GM12878 (cell line): Measurements from ENCODE around the gene PSMA1.

ENCODE experiments used
- EP300 ChIP-seq, 2 experiments: fragments of 150-350 bp in 1 of 2; IDR thresholded peaks; 2 replicates each; pipeline ENCODE4 v1.6.1; 2011 to 2012; ENCODE audit warnings: low read depth in 2 of 2, low read length in 2 of 2, borderline replicate concordance in 1 of 2, improper control_type of control experiment in 1 of 2, inconsistent platforms in 1 of 2; ENCODE audit not compliant: control insufficient read depth in 1 of 2
- ESRRA ChIP-seq: IDR thresholded peaks from 2 replicates; pipeline ENCODE4 v1.6.1; 2012; ENCODE audit warnings: mild to moderate bottlenecking, low read length, improper control_type of control experiment
- GABPA ChIP-seq: IDR thresholded peaks from 2 replicates; pipeline ENCODE4 v1.6.1; 2014; ENCODE audit warnings: antibody characterized with exemption, low read depth, mild to moderate bottlenecking, inconsistent platforms
- JUND ChIP-seq: IDR thresholded peaks from 2 replicates; pipeline ENCODE4 v1.6.1; 2012; ENCODE audit warnings: low read depth, mild to moderate bottlenecking, low read length, improper control_type of control experiment, moderate library complexity
- MEF2A ChIP-seq: IDR thresholded peaks from 2 replicates; pipeline ENCODE4 v1.6.1; 2011; ENCODE audit warnings: low read depth, mild to moderate bottlenecking, low read length, moderate library complexity; ENCODE audit not compliant: insufficient read depth
- PAX5 ChIP-seq: IDR thresholded peaks from 2 replicates; pipeline ENCODE4 v1.6.1; 2011; ENCODE audit warnings: low read depth, low read length, borderline replicate concordance
- POLR2A ChIP-seq: IDR thresholded peaks from 2 replicates; pipeline ENCODE4 v1.6.1; 2011; ENCODE audit warnings: low read depth, mild to moderate bottlenecking, low read length
- USF2 ChIP-seq: IDR thresholded peaks from 2 replicates; pipeline ENCODE4 v1.6.1; 2011; ENCODE audit warnings: low read depth, low read length, improper control_type of control experiment, borderline replicate concordance
- ZNF274 ChIP-seq: IDR thresholded peaks from one replicate; pipeline ENCODE4 v1.8.0; 2011; ENCODE audit not compliant: insufficient read length, insufficient read depth
- TF ChIP-seq, protein P1 (sequence below), 3 experiments: IDR thresholded peaks in 2 of 3; conservative IDR thresholded peaks in 1 of 3; 2 replicates each; pipeline ENCODE4 v1.5.1; 2011; ENCODE audit warnings: low read depth in 3 of 3, low read length in 3 of 3, mild to moderate bottlenecking in 3 of 3, control low read depth in 2 of 3, moderate library complexity in 2 of 3, inconsistent platforms in 1 of 3, mixed read lengths in 1 of 3; ENCODE audit not compliant: control insufficient read depth in 2 of 3, insufficient read depth in 1 of 3; ENCODE audit errors: extremely low read depth in 1 of 3
- TF ChIP-seq, protein P2 (sequence below): IDR thresholded peaks from 2 replicates; pipeline ENCODE4 v1.6.1; 2012; ENCODE audit warnings: improper control_type of control experiment, low read depth, low read length; ENCODE audit not compliant: insufficient replicate concordance
- TF ChIP-seq, protein P3 (sequence below): IDR thresholded peaks from 2 replicates; pipeline ENCODE4 v1.6.1; 2012; ENCODE audit warnings: mild to moderate bottlenecking, low read depth, low read length

GRCh38 chr11:14546672-14547071 lies 26.5 kb upstream of the PSMA1 start:
- no peak for TF ChIP-seq ESRRA
- TF ChIP-seq, protein P1, sequence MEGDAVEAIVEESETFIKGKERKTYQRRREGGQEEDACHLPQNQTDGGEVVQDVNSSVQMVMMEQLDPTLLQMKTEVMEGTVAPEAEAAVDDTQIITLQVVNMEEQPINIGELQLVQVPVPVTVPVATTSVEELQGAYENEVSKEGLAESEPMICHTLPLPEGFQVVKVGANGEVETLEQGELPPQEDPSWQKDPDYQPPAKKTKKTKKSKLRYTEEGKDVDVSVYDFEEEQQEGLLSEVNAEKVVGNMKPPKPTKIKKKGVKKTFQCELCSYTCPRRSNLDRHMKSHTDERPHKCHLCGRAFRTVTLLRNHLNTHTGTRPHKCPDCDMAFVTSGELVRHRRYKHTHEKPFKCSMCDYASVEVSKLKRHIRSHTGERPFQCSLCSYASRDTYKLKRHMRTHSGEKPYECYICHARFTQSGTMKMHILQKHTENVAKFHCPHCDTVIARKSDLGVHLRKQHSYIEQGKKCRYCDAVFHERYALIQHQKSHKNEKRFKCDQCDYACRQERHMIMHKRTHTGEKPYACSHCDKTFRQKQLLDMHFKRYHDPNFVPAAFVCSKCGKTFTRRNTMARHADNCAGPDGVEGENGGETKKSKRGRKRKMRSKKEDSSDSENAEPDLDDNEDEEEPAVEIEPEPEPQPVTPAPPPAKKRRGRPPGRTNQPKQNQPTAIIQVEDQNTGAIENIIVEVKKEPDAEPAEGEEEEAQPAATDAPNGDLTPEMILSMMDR (IDR thresholded peaks at IDR 0.05 in 2 of 3, conservative IDR thresholded peaks at IDR 0.05 in 1 of 3; ENCODE audit: control insufficient read depth in 2 of 3, extremely low read depth in 1 of 3, insufficient read depth in 1 of 3, low read depth in 3 of 3, low read length in 3 of 3), result no peak
- TF ChIP-seq JUND, result no peak
- TF ChIP-seq ZNF274, result no peak
- TF ChIP-seq, protein P2, sequence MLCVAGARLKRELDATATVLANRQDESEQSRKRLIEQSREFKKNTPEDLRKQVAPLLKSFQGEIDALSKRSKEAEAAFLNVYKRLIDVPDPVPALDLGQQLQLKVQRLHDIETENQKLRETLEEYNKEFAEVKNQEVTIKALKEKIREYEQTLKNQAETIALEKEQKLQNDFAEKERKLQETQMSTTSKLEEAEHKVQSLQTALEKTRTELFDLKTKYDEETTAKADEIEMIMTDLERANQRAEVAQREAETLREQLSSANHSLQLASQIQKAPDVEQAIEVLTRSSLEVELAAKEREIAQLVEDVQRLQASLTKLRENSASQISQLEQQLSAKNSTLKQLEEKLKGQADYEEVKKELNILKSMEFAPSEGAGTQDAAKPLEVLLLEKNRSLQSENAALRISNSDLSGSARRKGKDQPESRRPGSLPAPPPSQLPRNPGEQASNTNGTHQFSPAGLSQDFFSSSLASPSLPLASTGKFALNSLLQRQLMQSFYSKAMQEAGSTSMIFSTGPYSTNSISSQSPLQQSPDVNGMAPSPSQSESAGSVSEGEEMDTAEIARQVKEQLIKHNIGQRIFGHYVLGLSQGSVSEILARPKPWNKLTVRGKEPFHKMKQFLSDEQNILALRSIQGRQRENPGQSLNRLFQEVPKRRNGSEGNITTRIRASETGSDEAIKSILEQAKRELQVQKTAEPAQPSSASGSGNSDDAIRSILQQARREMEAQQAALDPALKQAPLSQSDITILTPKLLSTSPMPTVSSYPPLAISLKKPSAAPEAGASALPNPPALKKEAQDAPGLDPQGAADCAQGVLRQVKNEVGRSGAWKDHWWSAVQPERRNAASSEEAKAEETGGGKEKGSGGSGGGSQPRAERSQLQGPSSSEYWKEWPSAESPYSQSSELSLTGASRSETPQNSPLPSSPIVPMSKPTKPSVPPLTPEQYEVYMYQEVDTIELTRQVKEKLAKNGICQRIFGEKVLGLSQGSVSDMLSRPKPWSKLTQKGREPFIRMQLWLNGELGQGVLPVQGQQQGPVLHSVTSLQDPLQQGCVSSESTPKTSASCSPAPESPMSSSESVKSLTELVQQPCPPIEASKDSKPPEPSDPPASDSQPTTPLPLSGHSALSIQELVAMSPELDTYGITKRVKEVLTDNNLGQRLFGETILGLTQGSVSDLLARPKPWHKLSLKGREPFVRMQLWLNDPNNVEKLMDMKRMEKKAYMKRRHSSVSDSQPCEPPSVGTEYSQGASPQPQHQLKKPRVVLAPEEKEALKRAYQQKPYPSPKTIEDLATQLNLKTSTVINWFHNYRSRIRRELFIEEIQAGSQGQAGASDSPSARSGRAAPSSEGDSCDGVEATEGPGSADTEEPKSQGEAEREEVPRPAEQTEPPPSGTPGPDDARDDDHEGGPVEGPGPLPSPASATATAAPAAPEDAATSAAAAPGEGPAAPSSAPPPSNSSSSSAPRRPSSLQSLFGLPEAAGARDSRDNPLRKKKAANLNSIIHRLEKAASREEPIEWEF, result no peak
- TF ChIP-seq GABPA, result no peak
- TF ChIP-seq POLR2A, result no peak
- no peak for TF ChIP-seq EP300 (IDR thresholded peaks at IDR 0.05; ENCODE audit: borderline replicate concordance in 1 of 2, control insufficient read depth in 1 of 2, low read depth in 2 of 2, low read length in 2 of 2)
- TF ChIP-seq, protein P3, sequence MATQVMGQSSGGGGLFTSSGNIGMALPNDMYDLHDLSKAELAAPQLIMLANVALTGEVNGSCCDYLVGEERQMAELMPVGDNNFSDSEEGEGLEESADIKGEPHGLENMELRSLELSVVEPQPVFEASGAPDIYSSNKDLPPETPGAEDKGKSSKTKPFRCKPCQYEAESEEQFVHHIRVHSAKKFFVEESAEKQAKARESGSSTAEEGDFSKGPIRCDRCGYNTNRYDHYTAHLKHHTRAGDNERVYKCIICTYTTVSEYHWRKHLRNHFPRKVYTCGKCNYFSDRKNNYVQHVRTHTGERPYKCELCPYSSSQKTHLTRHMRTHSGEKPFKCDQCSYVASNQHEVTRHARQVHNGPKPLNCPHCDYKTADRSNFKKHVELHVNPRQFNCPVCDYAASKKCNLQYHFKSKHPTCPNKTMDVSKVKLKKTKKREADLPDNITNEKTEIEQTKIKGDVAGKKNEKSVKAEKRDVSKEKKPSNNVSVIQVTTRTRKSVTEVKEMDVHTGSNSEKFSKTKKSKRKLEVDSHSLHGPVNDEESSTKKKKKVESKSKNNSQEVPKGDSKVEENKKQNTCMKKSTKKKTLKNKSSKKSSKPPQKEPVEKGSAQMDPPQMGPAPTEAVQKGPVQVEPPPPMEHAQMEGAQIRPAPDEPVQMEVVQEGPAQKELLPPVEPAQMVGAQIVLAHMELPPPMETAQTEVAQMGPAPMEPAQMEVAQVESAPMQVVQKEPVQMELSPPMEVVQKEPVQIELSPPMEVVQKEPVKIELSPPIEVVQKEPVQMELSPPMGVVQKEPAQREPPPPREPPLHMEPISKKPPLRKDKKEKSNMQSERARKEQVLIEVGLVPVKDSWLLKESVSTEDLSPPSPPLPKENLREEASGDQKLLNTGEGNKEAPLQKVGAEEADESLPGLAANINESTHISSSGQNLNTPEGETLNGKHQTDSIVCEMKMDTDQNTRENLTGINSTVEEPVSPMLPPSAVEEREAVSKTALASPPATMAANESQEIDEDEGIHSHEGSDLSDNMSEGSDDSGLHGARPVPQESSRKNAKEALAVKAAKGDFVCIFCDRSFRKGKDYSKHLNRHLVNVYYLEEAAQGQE, result no peak
- no peak for TF ChIP-seq MEF2A
- no peak for TF ChIP-seq USF2
- TF ChIP-seq PAX5, result no peak
